Measurements from ENCODE around the gene MRPS31. TPM values are rescaled to one million over a fixed set of nuclear protein-coding genes. Genes with fewer than 3 reads are reported as not detected.

MRPS31 gene
- total RNA-seq, 2 donors from 2014 or later: 13.0 to 15.8 TPM

GRCh38 chr13:40697711-40698110, 73.3 kb downstream of the MRPS31 start:
- DNase-seq: no peak
- Mint-ChIP-seq H3K27me3 (no peaks in the 10 kb centered on the region), H3K4me3 (no peak overlapping the region), H3K4me1 (no peaks in the 10 kb centered on the region), H3K36me3 (ENCODE audit: low read depth) (no peaks in the 10 kb centered on the region), H3K27ac (no peak overlapping the region)
- ATAC-seq: no peak
- H3K9me3 ChIP-seq (ENCODE audit: control insufficient read depth, low read length, poor library complexity, severe bottlenecking): no peaks in the 10 kb centered on the region

- no peaks in the 10 kb centered on the region for H3K9me3 ChIP-seq (ENCODE audit: control insufficient read depth, low read length, poor library complexity, severe bottlenecking)
- Mint-ChIP-seq H3K4me1 (no peaks in the 10 kb centered on the region), H3K27me3 (no peaks in the 10 kb centered on the region), H3K27ac (no peak overlapping the region), H3K4me3 (no peak overlapping the region), H3K36me3 (ENCODE audit: low read depth) (no peaks in the 10 kb centered on the region)
- no peak for DNase-seq
- ATAC-seq: no peak
These were observed 76.6 kb downstream of the MRPS31 start for GRCh38 chr13:40694426-40694825.

- Mint-ChIP-seq H3K4me1 (no peaks in the 10 kb centered on the region), H3K27me3 (no peaks in the 10 kb centered on the region), H3K27ac (no peak overlapping the region), H3K36me3 (ENCODE audit: low read depth) (no peaks in the 10 kb centered on the region), H3K4me3 (no peak overlapping the region)
- no peaks in the 10 kb centered on the region for H3K9me3 ChIP-seq (ENCODE audit: control insufficient read depth, low read length, poor library complexity, severe bottlenecking)
- no peak for DNase-seq
- ATAC-seq: no peak
These were observed 78.0 kb downstream of the MRPS31 start for GRCh38 chr13:40692946-40693345.

GRCh38 chr13:40688781-40689180, 82.2 kb downstream of the MRPS31 start:
- H3K27ac Mint-ChIP-seq: no peak overlapping the region
- H3K4me3 Mint-ChIP-seq: no peak overlapping the region

GRCh38 chr13:40682449-40683240, 88.3 kb downstream of the MRPS31 start:
- Mint-ChIP-seq H3K4me3 (no peak overlapping the region), H3K27me3 (no peaks in the 10 kb centered on the region), H3K27ac (peak overlapping the region; percentile 73), H3K4me1 (peaks cover 5% of the 10 kb centered on the region), H3K36me3 (ENCODE audit: low read depth) (no peaks in the 10 kb centered on the region)
- no peaks in the 10 kb centered on the region for H3K9me3 ChIP-seq (ENCODE audit: control insufficient read depth, low read length, poor library complexity, severe bottlenecking)
- ATAC-seq (peak; percentile 44), DNase-seq (no peak)

More at GRCh38 chr13:40688781-40689180, 82.2 kb downstream of the MRPS31 start:
- no peaks in the 10 kb centered on the region for H3K9me3 ChIP-seq (ENCODE audit: control insufficient read depth, low read length, poor library complexity, severe bottlenecking)
- H3K36me3 Mint-ChIP-seq (ENCODE audit: low read depth): no peaks in the 10 kb centered on the region
- ATAC-seq: no peak
- no peaks in the 10 kb centered on the region for H3K27me3 Mint-ChIP-seq
- no peak for DNase-seq
- no peaks in the 10 kb centered on the region for H3K4me1 Mint-ChIP-seq

- ATAC-seq: no peak
These were observed 89.4 kb downstream of the MRPS31 start for GRCh38 chr13:40681341-40682146.

GRCh38 chr13:40680659-40681323, 90.2 kb downstream of the MRPS31 start:
- no peaks in the 10 kb centered on the region for H3K9me3 ChIP-seq (ENCODE audit: control insufficient read depth, low read length, poor library complexity, severe bottlenecking)
- no peaks in the 10 kb centered on the region for H3K27me3 Mint-ChIP-seq
- ATAC-seq (no peak), DNase-seq (no peak)
- H3K27ac Mint-ChIP-seq: no peak overlapping the region
- no peaks in the 10 kb centered on the region for H3K36me3 Mint-ChIP-seq (ENCODE audit: low read depth)
- H3K4me3 Mint-ChIP-seq: no peak overlapping the region
- peaks cover 5% of the 10 kb centered on the region for H3K4me1 Mint-ChIP-seq

More at GRCh38 chr13:40681341-40682146, 89.4 kb downstream of the MRPS31 start:
- no peaks in the 10 kb centered on the region for H3K9me3 ChIP-seq (ENCODE audit: control insufficient read depth, low read length, poor library complexity, severe bottlenecking)
- no peak for DNase-seq
- H3K27ac Mint-ChIP-seq: peak overlapping the region; percentile 73
- no peaks in the 10 kb centered on the region for H3K27me3 Mint-ChIP-seq
- H3K4me3 Mint-ChIP-seq: no peak overlapping the region
- H3K4me1 Mint-ChIP-seq: peaks cover 5% of the 10 kb centered on the region
- no peaks in the 10 kb centered on the region for H3K36me3 Mint-ChIP-seq (ENCODE audit: low read depth)

- Mint-ChIP-seq H3K4me1 (peaks cover 5% of the 10 kb centered on the region), H3K4me3 (no peak overlapping the region)
- no peaks in the 10 kb centered on the region for H3K9me3 ChIP-seq (ENCODE audit: control insufficient read depth, low read length, poor library complexity, severe bottlenecking)
These were observed 91.5 kb downstream of the MRPS31 start for GRCh38 chr13:40679480-40679985.

More at GRCh38 chr13:40679480-40679985, 91.5 kb downstream of the MRPS31 start:
- DNase-seq (no peak), ATAC-seq (no peak)
- H3K27ac Mint-ChIP-seq: no peak overlapping the region
- H3K36me3 Mint-ChIP-seq (ENCODE audit: low read depth): no peaks in the 10 kb centered on the region
- H3K27me3 Mint-ChIP-seq: no peaks in the 10 kb centered on the region

Other genes starting within 250 kb of the MRPS31 start
- gene FOXO1, start 104.5 kb downstream of the MRPS31 start, total RNA-seq: 10 to 100 TPM; 72.9 to 86.1 TPM
- gene SLC25A15, start 18.4 kb upstream of the MRPS31 start, total RNA-seq: 1 to 10 TPM; 3.7 to 5.1 TPM
- 100 to 1,000 TPM; 197 to 232 TPM for gene ELF1, start 248.1 kb upstream of the MRPS31 start, total RNA-seq